DOHH2 (cell line): ENCODE data around the gene DCAF4L1.

Experiments
- EZH2phosphoT487 ChIP-seq: fragments of 200-600 bp; sonication (generic); IDR thresholded peaks from 2 replicates; pipeline ENCODE4 v1.6.1; 2017; ENCODE audit warnings: borderline replicate concordance, mild to moderate bottlenecking, antibody characterized with exemption, low read length, moderate library complexity, mixed read lengths
- TF ChIP-seq, protein P1 (sequence below): fragments of 200-600 bp; sonication (generic); IDR thresholded peaks from one replicate; pipeline ENCODE4 v1.5.1; 2014; ENCODE audit warnings: antibody characterized with exemption, mild to moderate bottlenecking, low read depth, low read length; ENCODE audit not compliant: poor library complexity, severe bottlenecking

GRCh38 chr4:41934901-41935651 lies 46.5 kb upstream of the DCAF4L1 start, which contains the start of gene TMEM33:
- TF ChIP-seq, protein P1, sequence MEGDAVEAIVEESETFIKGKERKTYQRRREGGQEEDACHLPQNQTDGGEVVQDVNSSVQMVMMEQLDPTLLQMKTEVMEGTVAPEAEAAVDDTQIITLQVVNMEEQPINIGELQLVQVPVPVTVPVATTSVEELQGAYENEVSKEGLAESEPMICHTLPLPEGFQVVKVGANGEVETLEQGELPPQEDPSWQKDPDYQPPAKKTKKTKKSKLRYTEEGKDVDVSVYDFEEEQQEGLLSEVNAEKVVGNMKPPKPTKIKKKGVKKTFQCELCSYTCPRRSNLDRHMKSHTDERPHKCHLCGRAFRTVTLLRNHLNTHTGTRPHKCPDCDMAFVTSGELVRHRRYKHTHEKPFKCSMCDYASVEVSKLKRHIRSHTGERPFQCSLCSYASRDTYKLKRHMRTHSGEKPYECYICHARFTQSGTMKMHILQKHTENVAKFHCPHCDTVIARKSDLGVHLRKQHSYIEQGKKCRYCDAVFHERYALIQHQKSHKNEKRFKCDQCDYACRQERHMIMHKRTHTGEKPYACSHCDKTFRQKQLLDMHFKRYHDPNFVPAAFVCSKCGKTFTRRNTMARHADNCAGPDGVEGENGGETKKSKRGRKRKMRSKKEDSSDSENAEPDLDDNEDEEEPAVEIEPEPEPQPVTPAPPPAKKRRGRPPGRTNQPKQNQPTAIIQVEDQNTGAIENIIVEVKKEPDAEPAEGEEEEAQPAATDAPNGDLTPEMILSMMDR = no peak
- no peak for TF ChIP-seq EZH2phosphoT487
